ENCODE measurements around the gene GEN1.
A peak's percentile ranks its signal among the peaks of the same experiment; 100 is the strongest.

GEN1 gene

DNA sequence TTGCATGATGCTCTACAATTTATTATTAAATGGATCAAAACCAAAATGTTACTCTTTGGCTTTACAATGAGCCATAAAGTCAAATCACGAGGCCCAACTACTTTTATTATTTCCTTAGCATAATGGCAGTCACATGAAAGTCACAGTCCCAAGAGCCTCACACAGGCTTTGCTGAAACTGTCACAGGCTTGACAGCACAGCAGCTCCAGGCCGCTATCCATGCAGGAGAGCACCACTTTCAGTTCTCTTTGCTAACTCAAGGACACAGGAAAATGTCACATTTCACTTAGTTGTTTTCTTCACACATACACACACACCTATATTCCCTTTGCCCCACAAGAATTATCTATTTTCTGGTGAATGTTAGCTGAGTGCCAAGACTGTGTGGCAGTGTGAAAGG lies 51.2 kb downstream of the GEN1 start:
- in situ Hi-C loops (cut with HindIII; ENCODE audit: low sequenced_read_pairs): no loop called here
- H3K4me3 ChIP-seq (ENCODE audit: low read depth, low read length): no peak overlapping the region
- DNase-seq (ENCODE audit: low read depth, low spot score): no peak
- TF ChIP-seq, protein P1, sequence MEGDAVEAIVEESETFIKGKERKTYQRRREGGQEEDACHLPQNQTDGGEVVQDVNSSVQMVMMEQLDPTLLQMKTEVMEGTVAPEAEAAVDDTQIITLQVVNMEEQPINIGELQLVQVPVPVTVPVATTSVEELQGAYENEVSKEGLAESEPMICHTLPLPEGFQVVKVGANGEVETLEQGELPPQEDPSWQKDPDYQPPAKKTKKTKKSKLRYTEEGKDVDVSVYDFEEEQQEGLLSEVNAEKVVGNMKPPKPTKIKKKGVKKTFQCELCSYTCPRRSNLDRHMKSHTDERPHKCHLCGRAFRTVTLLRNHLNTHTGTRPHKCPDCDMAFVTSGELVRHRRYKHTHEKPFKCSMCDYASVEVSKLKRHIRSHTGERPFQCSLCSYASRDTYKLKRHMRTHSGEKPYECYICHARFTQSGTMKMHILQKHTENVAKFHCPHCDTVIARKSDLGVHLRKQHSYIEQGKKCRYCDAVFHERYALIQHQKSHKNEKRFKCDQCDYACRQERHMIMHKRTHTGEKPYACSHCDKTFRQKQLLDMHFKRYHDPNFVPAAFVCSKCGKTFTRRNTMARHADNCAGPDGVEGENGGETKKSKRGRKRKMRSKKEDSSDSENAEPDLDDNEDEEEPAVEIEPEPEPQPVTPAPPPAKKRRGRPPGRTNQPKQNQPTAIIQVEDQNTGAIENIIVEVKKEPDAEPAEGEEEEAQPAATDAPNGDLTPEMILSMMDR (IDR thresholded peaks at IDR 0.05; ENCODE audit: low read depth, low read length): no peak

DNA sequence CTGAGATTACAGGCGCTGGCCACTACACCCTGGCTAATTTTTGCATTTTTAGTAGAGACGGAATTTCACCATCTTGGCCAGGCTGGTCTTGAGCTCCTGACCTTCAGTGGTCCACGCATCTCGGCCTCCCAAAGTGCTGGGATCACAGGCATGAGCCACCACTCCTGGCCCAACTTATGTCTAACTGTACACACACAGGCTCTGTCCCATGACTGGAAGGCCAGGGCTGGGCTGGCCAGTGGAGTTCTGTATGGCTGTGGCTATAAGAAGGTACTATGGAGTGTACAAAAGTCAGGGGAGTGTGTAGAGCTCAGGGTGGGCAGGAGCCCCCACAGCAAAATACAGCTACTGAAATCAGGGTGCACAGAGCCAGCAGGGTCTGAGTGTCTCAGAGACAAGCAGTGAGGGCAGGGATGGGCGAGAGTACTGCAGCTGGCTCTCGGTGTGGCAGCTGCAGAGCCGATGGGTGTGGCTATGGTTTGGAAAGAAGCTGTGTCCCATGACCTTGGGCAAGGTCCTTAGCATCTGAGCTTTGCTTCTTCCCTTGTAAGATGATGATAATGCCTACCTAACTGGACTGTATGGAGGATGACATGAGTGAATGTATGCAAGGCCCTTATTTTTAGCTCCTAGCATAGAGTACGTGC lies 51.9 kb downstream of the GEN1 start:
- in situ Hi-C loops (cut with HindIII; ENCODE audit: low sequenced_read_pairs): no loop called here
- TF ChIP-seq, protein P1 (IDR thresholded peaks at IDR 0.05; ENCODE audit: low read depth, low read length): no peak
- DNase-seq (ENCODE audit: low read depth, low spot score): no peak
- H3K4me3 ChIP-seq (ENCODE audit: low read depth, low read length): no peak overlapping the region

- no peak overlapping the region for H3K4me3 ChIP-seq (ENCODE audit: low read depth, low read length)
- TF ChIP-seq, protein P1 (IDR thresholded peaks at IDR 0.05; ENCODE audit: low read depth, low read length): no peak
- peak; percentile 22 for DNase-seq (ENCODE audit: low read depth, low spot score)
- in situ Hi-C loops (cut with HindIII; ENCODE audit: low sequenced_read_pairs): no loop called here
These were observed 59.2 kb downstream of the GEN1 start for GRCh38 chr2:17813010-17813741.

DNA sequence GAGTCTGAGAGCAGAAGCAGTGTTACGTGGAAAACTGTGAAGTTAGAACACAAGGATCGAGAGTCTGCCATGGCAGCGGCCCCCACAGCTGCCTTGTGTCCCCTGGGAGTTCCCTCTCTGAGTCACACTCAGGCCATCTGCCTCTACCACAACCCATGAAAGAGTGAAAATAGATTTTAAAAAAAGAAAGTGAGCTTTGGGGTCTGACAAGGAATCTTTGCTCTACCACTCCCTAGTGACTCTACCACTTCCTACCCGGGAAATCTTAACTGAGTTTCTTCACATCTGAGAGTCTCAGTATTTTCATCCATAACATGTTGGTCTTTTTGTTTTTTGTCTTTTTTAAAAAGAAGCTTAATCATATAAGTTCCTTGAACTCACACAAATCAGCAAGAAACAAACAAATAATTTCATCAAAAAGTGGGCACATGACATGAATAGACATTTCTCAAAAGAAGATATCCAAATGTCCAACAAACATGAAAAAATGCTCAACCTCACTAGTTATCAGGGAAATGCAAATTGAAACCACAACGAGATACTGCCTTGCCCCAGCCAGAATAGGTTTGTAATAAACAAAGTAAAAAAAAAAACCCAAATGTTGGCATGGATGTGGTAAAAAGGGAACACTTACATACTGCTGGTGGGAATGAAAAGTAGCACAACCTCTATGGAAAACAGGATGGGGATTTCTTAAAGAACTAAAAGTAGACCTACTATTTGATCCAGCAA lies 60.0 kb downstream of the GEN1 start:
- no peak overlapping the region for H3K4me3 ChIP-seq (ENCODE audit: low read depth, low read length)
- in situ Hi-C loops (cut with HindIII; ENCODE audit: low sequenced_read_pairs): no loop called here
- TF ChIP-seq, protein P1 (IDR thresholded peaks at IDR 0.05; ENCODE audit: low read depth, low read length): no peak
- peak; percentile 22 for DNase-seq (ENCODE audit: low read depth, low spot score)

DNA sequence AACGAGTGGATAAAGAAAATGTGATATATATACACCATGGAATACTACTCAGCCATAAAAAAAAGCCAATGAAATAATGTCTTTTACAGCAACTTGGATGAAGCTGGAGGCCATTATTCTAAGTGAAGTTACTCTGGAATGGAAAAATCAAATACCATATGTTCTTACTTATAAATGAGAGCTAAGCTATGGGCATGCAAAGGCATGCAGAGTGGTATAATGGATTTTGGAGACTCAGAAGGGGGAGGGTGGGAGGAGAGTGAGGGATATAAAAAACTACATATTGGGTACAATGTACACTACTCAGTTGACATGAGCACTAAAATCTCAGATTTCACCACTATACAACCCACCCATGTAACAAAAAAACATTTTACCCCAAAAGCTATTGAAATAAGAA lies 60.7 kb downstream of the GEN1 start:
- in situ Hi-C loops (cut with HindIII; ENCODE audit: low sequenced_read_pairs): no loop called here
- TF ChIP-seq, protein P1 (IDR thresholded peaks at IDR 0.05; ENCODE audit: low read depth, low read length): no peak

DNA sequence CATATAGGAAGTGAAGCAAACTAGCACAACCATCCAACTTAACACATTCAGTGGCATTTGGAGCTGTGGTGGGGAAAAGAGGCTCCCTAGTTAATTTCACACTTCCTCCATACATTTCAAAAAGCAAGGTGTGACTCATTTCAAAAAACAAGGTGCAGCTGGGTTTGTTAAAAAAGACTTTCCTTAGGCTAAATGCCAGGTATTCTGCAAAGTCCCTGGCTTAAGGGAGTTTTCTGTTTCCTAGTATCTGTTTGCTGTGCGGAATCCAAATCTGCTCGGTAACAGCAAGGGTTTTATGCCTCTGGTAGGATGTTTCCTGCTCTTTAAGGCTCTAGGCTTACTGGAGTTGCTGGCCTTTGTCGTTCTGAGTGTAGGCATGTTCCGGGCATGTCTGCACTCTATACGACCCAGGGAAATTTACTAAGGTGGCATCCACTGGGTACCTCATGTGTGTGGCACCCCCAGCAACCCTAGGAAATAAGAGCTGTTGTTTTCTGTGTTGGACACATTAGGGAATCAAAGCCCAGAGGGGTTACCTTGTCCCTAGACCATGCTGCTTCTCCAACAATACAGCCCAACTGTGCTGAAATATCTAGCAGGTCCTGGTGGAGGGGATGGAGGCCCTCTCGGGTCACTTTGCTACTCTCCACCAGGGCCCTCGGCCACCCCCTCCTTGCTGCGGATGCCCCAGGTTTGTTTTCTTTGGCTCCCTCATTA lies 61.7 kb downstream of the GEN1 start:
- DNase-seq (ENCODE audit: low read depth, low spot score): no peak
- in situ Hi-C loops (cut with HindIII; ENCODE audit: low sequenced_read_pairs): no loop called here
- TF ChIP-seq, protein P1 (IDR thresholded peaks at IDR 0.05; ENCODE audit: low read depth, low read length): no peak
- H3K4me3 ChIP-seq (ENCODE audit: low read depth, low read length): no peak overlapping the region

More for the DNA sequence above, 60.7 kb downstream of the GEN1 start:
- H3K4me3 ChIP-seq (ENCODE audit: low read depth, low read length): no peak overlapping the region
- DNase-seq (ENCODE audit: low read depth, low spot score): no peak

Measured in astrocyte of the spinal cord (primary cell).